SK-N-SH treated with all-trans-retinoic acid at 6 μM for 48 hours (cell line): ENCODE data around the gene RFC2.

Experiments used
- ATAC-seq: fragments of 200-7000 bp; cut with Tn5 transposase; 3 replicates; pipeline ENCODE4 v1.9.1; 2020; ENCODE audit warnings: mild to moderate bottlenecking, moderate library complexity
- ARNTL ChIP-seq: fragments of 450-650 bp; formaldehyde crosslinking; IDR thresholded peaks from 2 replicates; pipeline ENCODE4 v1.5.0; 2020; ENCODE audit warnings: low read depth, mild to moderate bottlenecking, moderate library complexity, borderline replicate concordance
- BACH2 ChIP-seq: fragments of 250-450 bp; sonication (Bioruptor Pico); IDR thresholded peaks from 2 replicates; pipeline ENCODE4 v1.9.0; 2021; ENCODE audit warnings: mild to moderate bottlenecking, borderline replicate concordance
- CSDC2 ChIP-seq: fragments of 250-450 bp; sonication (Bioruptor Pico); IDR thresholded peaks from 2 replicates; pipeline ENCODE4 v1.5.0; 2020; ENCODE audit warnings: mild to moderate bottlenecking, moderate library complexity
- ESRRG ChIP-seq: fragments of 250-450 bp; sonication (Bioruptor Pico); IDR thresholded peaks from 2 replicates; pipeline ENCODE4 v1.6.1; 2021; ENCODE audit warnings: mild to moderate bottlenecking
- GLIS3 ChIP-seq: fragments of 250-450 bp; sonication (Bioruptor Pico); IDR thresholded peaks from 2 replicates; pipeline ENCODE4 v1.5.0; 2020; ENCODE audit warnings: mild to moderate bottlenecking, moderate library complexity
- ISL1 ChIP-seq: fragments of 250-450 bp; sonication (Bioruptor Pico); IDR thresholded peaks from 2 replicates; pipeline ENCODE4 v2.1.2; 2022; ENCODE audit warnings: mild to moderate bottlenecking, moderate library complexity
- OSR1 ChIP-seq: fragments of 250-450 bp; sonication (Bioruptor Pico); IDR thresholded peaks from 2 replicates; pipeline ENCODE4 v1.8.0; 2022; ENCODE audit warnings: moderate library complexity, mild to moderate bottlenecking, inconsistent platforms
- SNAI2 ChIP-seq: fragments of 250-450 bp; sonication (Bioruptor Pico); IDR thresholded peaks from 2 replicates; pipeline ENCODE4 v1.5.0; 2020; ENCODE audit warnings: mild to moderate bottlenecking, moderate library complexity
- TCF4 ChIP-seq: fragments of 250-450 bp; sonication (Bioruptor Pico); IDR thresholded peaks from 2 replicates; pipeline ENCODE4 v1.8.0; 2021; ENCODE audit warnings: mild to moderate bottlenecking, moderate library complexity, borderline replicate concordance
- TOX ChIP-seq: fragments of 250-450 bp; sonication (Bioruptor Pico); IDR thresholded peaks from 2 replicates; pipeline ENCODE4 v1.8.0; 2021; ENCODE audit warnings: mild to moderate bottlenecking, moderate library complexity, borderline replicate concordance
- ZC3H10 ChIP-seq: fragments of 250-450 bp; sonication (Bioruptor Pico); IDR thresholded peaks from 2 replicates; pipeline ENCODE4 v1.5.1; 2021; ENCODE audit warnings: mild to moderate bottlenecking, moderate library complexity
- ZFP3 ChIP-seq: fragments of 250-450 bp; sonication (Bioruptor Pico); IDR thresholded peaks from 2 replicates; pipeline ENCODE4 v1.5.0; 2020; ENCODE audit warnings: mild to moderate bottlenecking, moderate library complexity
- ZFP30 ChIP-seq: fragments of 450-650 bp; formaldehyde crosslinking; IDR thresholded peaks from 2 replicates; pipeline ENCODE4 v1.5.0; 2022; ENCODE audit warnings: mild to moderate bottlenecking, moderate library complexity
- ZNF70 ChIP-seq: fragments of 450-650 bp; formaldehyde crosslinking; IDR thresholded peaks from 2 replicates; pipeline ENCODE4 v1.5.0; 2020; ENCODE audit warnings: mild to moderate bottlenecking, moderate library complexity
- ZNF8 ChIP-seq: fragments of 450-650 bp; formaldehyde crosslinking; IDR thresholded peaks from 2 replicates; pipeline ENCODE4 v1.5.0; 2020; ENCODE audit warnings: mild to moderate bottlenecking, moderate library complexity
- TF ChIP-seq, protein P1 (sequence below): fragments of 250-450 bp; sonication (Bioruptor Pico); IDR thresholded peaks from 2 replicates; pipeline ENCODE4 v1.5.1; 2021; ENCODE audit warnings: mild to moderate bottlenecking, moderate library complexity
- TF ChIP-seq, protein P2 (sequence below): fragments of 250-450 bp; sonication (Bioruptor Pico); IDR thresholded peaks from 2 replicates; pipeline ENCODE4 v1.8.0; 2020; ENCODE audit warnings: mild to moderate bottlenecking, moderate library complexity, borderline replicate concordance
- TF ChIP-seq, protein P3 (sequence below): fragments of 250-450 bp; sonication (Bioruptor Pico); IDR thresholded peaks from 2 replicates; pipeline ENCODE4 v1.5.0; 2020; ENCODE audit warnings: mild to moderate bottlenecking, moderate library complexity
- TF ChIP-seq, protein P4 (sequence below): fragments of 250-450 bp; sonication (Bioruptor Pico); IDR thresholded peaks from 2 replicates; pipeline ENCODE4 v1.5.1; 2020; ENCODE audit warnings: low read depth, mild to moderate bottlenecking, moderate library complexity

The RFC2 gene

DNA sequence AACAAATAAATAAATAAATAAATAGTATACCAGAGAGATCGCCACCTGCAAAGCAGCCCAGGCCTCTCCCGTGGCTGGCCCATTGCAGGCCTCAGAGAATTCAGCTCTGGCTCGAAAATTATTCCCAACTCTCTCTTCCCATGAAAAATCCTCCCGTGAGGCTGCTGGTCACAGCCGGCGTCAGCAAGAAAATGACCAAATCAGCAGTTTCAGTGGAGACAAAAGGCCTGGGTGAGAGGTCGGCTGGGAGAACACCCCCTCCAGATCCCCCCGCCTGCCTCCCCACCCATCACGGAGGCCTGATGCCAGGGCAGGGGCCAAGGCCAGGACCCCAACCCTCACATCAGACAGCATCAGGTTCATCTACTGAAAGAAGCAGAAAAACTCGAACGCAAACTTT lies 31.9 kb upstream of the RFC2 start:
- TF ChIP-seq ESRRG (no peak), BACH2 (CRISPR knock-in tag) (no peak)
- no peak for ATAC-seq

DNA sequence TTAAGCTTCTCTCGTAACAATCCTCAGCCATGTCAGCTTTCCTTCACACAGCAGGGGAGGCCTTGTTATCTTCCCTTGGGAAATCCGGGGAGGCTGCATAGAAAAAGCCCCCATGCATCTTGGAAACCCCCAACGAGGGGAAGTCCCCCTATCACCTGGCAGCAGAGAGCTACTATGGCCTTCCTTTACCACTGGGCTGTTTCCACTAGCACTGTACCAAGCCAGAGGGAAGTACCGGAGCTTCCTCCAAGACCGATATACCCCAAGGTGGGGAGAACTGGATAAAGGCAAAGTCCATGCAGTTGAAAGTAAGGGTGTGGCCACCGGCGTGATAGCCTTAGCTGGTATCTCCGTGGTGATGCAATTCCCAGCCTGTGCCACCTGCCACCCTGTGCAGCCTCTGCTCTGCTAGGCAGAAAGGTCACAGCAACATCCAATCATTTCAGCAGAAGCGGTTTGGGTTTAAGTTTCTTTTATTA lies 30.6 kb upstream of the RFC2 start:
- ATAC-seq = no peak
- no peak for TF ChIP-seq ARNTL (CRISPR knock-in tag)
- no peak for TF ChIP-seq ZFP3 (CRISPR knock-in tag)
- TF ChIP-seq ZFP30 (CRISPR knock-in tag) = no peak
- no peak for TF ChIP-seq ZNF8 (CRISPR knock-in tag)
- no peak for TF ChIP-seq CSDC2 (CRISPR knock-in tag)
- TF ChIP-seq ZC3H10 (CRISPR knock-in tag) = no peak
- TF ChIP-seq BACH2 (CRISPR knock-in tag) = no peak
- no peak for TF ChIP-seq OSR1 (CRISPR knock-in tag)
- TF ChIP-seq ZNF70 = no peak
- no peak for TF ChIP-seq TCF4 (CRISPR knock-in tag)
- TF ChIP-seq, protein P1, sequence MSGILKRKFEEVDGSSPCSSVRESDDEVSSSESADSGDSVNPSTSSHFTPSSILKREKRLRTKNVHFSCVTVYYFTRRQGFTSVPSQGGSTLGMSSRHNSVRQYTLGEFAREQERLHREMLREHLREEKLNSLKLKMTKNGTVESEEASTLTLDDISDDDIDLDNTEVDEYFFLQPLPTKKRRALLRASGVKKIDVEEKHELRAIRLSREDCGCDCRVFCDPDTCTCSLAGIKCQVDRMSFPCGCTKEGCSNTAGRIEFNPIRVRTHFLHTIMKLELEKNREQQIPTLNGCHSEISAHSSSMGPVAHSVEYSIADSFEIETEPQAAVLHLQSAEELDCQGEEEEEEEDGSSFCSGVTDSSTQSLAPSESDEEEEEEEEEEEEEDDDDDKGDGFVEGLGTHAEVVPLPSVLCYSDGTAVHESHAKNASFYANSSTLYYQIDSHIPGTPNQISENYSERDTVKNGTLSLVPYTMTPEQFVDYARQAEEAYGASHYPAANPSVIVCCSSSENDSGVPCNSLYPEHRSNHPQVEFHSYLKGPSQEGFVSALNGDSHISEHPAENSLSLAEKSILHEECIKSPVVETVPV (CRISPR knock-in tag) = no peak
- TF ChIP-seq GLIS3 (CRISPR knock-in tag) = no peak
- no peak for TF ChIP-seq ESRRG
- TF ChIP-seq, protein P2, sequence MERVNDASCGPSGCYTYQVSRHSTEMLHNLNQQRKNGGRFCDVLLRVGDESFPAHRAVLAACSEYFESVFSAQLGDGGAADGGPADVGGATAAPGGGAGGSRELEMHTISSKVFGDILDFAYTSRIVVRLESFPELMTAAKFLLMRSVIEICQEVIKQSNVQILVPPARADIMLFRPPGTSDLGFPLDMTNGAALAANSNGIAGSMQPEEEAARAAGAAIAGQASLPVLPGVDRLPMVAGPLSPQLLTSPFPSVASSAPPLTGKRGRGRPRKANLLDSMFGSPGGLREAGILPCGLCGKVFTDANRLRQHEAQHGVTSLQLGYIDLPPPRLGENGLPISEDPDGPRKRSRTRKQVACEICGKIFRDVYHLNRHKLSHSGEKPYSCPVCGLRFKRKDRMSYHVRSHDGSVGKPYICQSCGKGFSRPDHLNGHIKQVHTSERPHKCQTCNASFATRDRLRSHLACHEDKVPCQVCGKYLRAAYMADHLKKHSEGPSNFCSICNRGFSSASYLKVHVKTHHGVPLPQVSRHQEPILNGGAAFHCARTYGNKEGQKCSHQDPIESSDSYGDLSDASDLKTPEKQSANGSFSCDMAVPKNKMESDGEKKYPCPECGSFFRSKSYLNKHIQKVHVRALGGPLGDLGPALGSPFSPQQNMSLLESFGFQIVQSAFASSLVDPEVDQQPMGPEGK = no peak
- TF ChIP-seq, protein P3, sequence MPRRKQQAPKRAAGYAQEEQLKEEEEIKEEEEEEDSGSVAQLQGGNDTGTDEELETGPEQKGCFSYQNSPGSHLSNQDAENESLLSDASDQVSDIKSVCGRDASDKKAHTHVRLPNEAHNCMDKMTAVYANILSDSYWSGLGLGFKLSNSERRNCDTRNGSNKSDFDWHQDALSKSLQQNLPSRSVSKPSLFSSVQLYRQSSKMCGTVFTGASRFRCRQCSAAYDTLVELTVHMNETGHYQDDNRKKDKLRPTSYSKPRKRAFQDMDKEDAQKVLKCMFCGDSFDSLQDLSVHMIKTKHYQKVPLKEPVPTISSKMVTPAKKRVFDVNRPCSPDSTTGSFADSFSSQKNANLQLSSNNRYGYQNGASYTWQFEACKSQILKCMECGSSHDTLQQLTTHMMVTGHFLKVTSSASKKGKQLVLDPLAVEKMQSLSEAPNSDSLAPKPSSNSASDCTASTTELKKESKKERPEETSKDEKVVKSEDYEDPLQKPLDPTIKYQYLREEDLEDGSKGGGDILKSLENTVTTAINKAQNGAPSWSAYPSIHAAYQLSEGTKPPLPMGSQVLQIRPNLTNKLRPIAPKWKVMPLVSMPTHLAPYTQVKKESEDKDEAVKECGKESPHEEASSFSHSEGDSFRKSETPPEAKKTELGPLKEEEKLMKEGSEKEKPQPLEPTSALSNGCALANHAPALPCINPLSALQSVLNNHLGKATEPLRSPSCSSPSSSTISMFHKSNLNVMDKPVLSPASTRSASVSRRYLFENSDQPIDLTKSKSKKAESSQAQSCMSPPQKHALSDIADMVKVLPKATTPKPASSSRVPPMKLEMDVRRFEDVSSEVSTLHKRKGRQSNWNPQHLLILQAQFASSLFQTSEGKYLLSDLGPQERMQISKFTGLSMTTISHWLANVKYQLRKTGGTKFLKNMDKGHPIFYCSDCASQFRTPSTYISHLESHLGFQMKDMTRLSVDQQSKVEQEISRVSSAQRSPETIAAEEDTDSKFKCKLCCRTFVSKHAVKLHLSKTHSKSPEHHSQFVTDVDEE = no peak
- TF ChIP-seq, protein P4, sequence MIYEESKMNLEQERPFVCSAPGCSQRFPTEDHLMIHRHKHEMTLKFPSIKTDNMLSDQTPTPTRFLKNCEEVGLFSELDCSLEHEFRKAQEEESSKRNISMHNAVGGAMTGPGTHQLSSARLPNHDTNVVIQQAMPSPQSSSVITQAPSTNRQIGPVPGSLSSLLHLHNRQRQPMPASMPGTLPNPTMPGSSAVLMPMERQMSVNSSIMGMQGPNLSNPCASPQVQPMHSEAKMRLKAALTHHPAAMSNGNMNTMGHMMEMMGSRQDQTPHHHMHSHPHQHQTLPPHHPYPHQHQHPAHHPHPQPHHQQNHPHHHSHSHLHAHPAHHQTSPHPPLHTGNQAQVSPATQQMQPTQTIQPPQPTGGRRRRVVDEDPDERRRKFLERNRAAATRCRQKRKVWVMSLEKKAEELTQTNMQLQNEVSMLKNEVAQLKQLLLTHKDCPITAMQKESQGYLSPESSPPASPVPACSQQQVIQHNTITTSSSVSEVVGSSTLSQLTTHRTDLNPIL = no peak
- TF ChIP-seq SNAI2 = no peak

DNA sequence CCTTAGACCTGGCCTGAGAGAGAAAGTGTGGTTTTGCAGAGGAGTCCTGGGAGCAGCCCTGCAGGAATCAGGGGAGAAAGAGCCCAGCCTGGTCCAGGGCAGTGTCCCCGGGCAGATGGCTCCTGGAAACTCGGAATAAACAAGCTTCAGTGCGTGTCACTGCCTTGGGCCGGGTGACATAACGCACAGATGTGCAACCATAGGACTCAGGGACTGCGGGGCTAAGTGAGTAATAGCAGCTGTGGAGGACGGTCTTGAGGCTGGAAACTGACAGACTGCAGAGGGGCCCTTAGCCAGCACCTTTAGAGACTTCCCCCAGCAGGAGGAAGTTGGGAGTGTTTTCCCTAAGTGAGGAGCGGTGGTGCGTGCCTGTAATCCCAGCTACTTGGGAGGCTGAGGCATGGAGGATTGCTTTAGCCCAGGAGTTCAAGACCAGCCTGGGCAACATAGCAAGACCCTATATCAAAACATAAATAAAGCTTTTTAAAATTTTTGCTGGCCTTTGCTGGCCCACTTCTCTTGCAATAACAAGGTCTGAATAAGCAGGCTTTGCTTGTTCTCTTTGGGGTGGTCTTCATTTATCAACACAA lies 29.8 kb upstream of the RFC2 start:
- TF ChIP-seq TOX (CRISPR knock-in tag) = no peak
- TF ChIP-seq TCF4 (CRISPR knock-in tag) = no peak
- no peak for TF ChIP-seq ZNF70
- TF ChIP-seq ISL1 (CRISPR knock-in tag) = no peak
- TF ChIP-seq GLIS3 (CRISPR knock-in tag) = no peak
- TF ChIP-seq, protein P4 = no peak
- TF ChIP-seq ARNTL (CRISPR knock-in tag) = no peak
- TF ChIP-seq, protein P3 = no peak
- TF ChIP-seq ESRRG = no peak
- TF ChIP-seq, protein P1 (CRISPR knock-in tag) = no peak
- ATAC-seq = no peak
